Fibroblast of the aortic adventitia (primary cell): Measurements from ENCODE around the gene SLC17A6. TPM values are rescaled to one million over a fixed set of nuclear protein-coding genes. Genes with fewer than 3 reads are reported as not detected.

Source experiments
- DNase-seq: peaks from one replicate; pipeline ENCODE4 v3.0.0-alpha.2; 2010; ENCODE audit warnings: low read depth
- H3K4me3 ChIP-seq: 2 replicates; pipeline ENCODE4 v1.5.1; 2011; ENCODE audit warnings: low read depth, mild to moderate bottlenecking, control low read depth, low read length, moderate library complexity
- CTCF ChIP-seq: IDR thresholded peaks from 2 replicates; pipeline ENCODE4 v1.5.1; 2011; ENCODE audit warnings: mild to moderate bottlenecking, low read length, control low read depth, inconsistent platforms; ENCODE audit not compliant: insufficient read depth
- total RNA-seq: library from RNA; depleted of rRNA; stranded (reverse); fragments of >200 nt; gene quantifications from 2 replicates; pipeline ENCODE4 v1.2.3, GENCODE V29; 2012; ENCODE audit warnings: low replicate concordance

Gene SLC17A6
- total RNA-seq, 1 donor = not detected

- no peak overlapping the region for H3K4me3 ChIP-seq
- TF ChIP-seq CTCF = no peak
- no peak for DNase-seq
Measured at GRCh38 chr11:22407921-22408320, 69.7 kb downstream of the SLC17A6 start.

- no peak for TF ChIP-seq CTCF
- DNase-seq = no peak
- H3K4me3 ChIP-seq = no peak overlapping the region
Measured at GRCh38 chr11:22415476-22415875, 77.3 kb downstream of the SLC17A6 start.

DNA sequence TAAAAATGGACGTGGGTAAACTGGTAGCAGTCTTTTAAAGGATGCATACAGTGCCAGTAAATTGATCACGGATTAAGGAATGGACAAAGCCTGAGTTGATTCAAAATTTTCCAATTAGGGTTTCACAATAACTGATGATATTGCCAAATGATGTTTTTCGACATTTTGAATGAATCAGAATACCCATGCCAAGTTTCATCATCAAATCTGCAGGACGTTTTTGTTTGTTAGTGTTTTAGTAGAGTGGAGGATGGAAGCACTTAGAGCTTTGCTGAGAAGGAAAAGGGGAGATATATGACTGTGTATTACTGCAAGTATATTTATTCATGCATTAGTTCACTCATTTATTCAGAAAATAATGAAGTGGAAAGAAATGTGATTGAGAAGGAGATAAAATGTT is 78.3 kb downstream of the SLC17A6 start:
- DNase-seq = no peak
- no peak overlapping the region for H3K4me3 ChIP-seq
- TF ChIP-seq CTCF = no peak

- TF ChIP-seq CTCF = no peak
- H3K4me3 ChIP-seq = no peak overlapping the region
- no peak for DNase-seq
Measured at GRCh38 chr11:22426915-22427314, 88.7 kb downstream of the SLC17A6 start.

Other genes starting within 250 kb of the SLC17A6 start
- 0.16 TPM in 1 of 2 replicates, not detected in the other for gene ANO5, start 145.3 kb upstream of the SLC17A6 start, total RNA-seq